H9 (cell line): ENCODE measurements around the gene ADAMTSL3. TPM values are rescaled to one million over a fixed set of nuclear protein-coding genes. Genes with fewer than 3 reads are reported as not detected.

Experiments used
- DNase-seq: peaks from one replicate; pipeline ENCODE4 v3.0.0-alpha.2; 2017
- H2AFZ ChIP-seq: one replicate; pipeline ENCODE4 v1.6.1; 2013; ENCODE audit warnings: mild to moderate bottlenecking, low read length, control low read depth, moderate library complexity
- H2AK5ac ChIP-seq: 2 replicates; pipeline ENCODE4 v1.6.1; 2013; ENCODE audit warnings: low read length, control low read depth, mixed read lengths; ENCODE audit not compliant: insufficient read length
- H2BK120ac ChIP-seq: one replicate; pipeline ENCODE4 v1.6.1; 2013; ENCODE audit warnings: low read depth, mild to moderate bottlenecking, low read length, control low read depth, inconsistent platforms; ENCODE audit not compliant: poor library complexity, severe bottlenecking
- H2BK12ac ChIP-seq: 2 replicates; pipeline ENCODE4 v1.6.1; 2013; ENCODE audit warnings: low read length, control low read depth, mixed read lengths, low read depth; ENCODE audit not compliant: insufficient read length
- H2BK15ac ChIP-seq: 2 replicates; pipeline ENCODE4 v1.6.1; 2013; ENCODE audit warnings: low read depth, low read length, control low read depth
- H2BK20ac ChIP-seq: one replicate; pipeline ENCODE4 v1.6.1; 2013; ENCODE audit warnings: low read depth, mild to moderate bottlenecking, low read length, control low read depth, inconsistent platforms; ENCODE audit not compliant: poor library complexity, severe bottlenecking
- H2BK5ac ChIP-seq: 2 replicates; pipeline ENCODE4 v1.6.1; 2013; ENCODE audit warnings: low read length, control low read depth, mixed read lengths; ENCODE audit not compliant: insufficient read length
- H3K14ac ChIP-seq: 2 replicates; pipeline ENCODE4 v1.6.1; 2013; ENCODE audit warnings: low read length, control low read depth; ENCODE audit not compliant: insufficient read depth
- H3K18ac ChIP-seq: 2 replicates; pipeline ENCODE4 v1.6.1; 2013; ENCODE audit warnings: low read depth, mild to moderate bottlenecking, mixed read lengths, low read length, control low read depth; ENCODE audit not compliant: insufficient read length
- H3K23ac ChIP-seq: 2 replicates; pipeline ENCODE4 v1.6.1; 2013; ENCODE audit warnings: low read length, control low read depth, mixed read lengths, low read depth; ENCODE audit not compliant: insufficient read length
- H3K23me2 ChIP-seq: 2 replicates; pipeline ENCODE4 v1.6.1; 2013; ENCODE audit warnings: low read depth, mild to moderate bottlenecking, mixed read lengths, low read length, control low read depth; ENCODE audit not compliant: insufficient read length, poor library complexity, severe bottlenecking
- H3K27ac ChIP-seq: 2 replicates; pipeline ENCODE4 v1.5.1; 2013; ENCODE audit warnings: low read length, control low read depth, mixed read lengths, low read depth; ENCODE audit not compliant: insufficient read length
- H3K27me3 ChIP-seq: 2 replicates; pipeline ENCODE4 v1.6.1; 2013; ENCODE audit warnings: low read length, control low read depth, inconsistent platforms; ENCODE audit not compliant: insufficient read depth
- H3K4ac ChIP-seq: 2 replicates; pipeline ENCODE4 v1.6.1; 2013; ENCODE audit warnings: low read depth, mild to moderate bottlenecking, control low read depth, inconsistent platforms, low read length, moderate library complexity
- H3K4me1 ChIP-seq: 2 replicates; pipeline ENCODE4 v1.6.1; 2013; ENCODE audit warnings: low read length, control low read depth, inconsistent platforms; ENCODE audit not compliant: insufficient read depth
- H3K4me2 ChIP-seq: 2 replicates; pipeline ENCODE4 v1.6.1; 2013; ENCODE audit warnings: low read length, control low read depth, mixed read lengths; ENCODE audit not compliant: insufficient read length, insufficient read depth
- H3K56ac ChIP-seq: 2 replicates; pipeline ENCODE4 v1.6.1; 2013; ENCODE audit warnings: low read depth, mild to moderate bottlenecking, mixed read lengths, low read length, control low read depth; ENCODE audit not compliant: insufficient read length
- H3K79me1 ChIP-seq: 2 replicates; pipeline ENCODE4 v1.6.1; 2013; ENCODE audit warnings: low read depth, mild to moderate bottlenecking, moderate library complexity, low read length, control low read depth, inconsistent platforms; ENCODE audit not compliant: insufficient read depth, poor library complexity, severe bottlenecking
- H3K79me2 ChIP-seq: 2 replicates; pipeline ENCODE4 v1.6.1; 2013; ENCODE audit warnings: low read length, control low read depth, inconsistent platforms; ENCODE audit not compliant: insufficient read depth
- H3K9ac ChIP-seq: 2 replicates; pipeline ENCODE4 v1.6.1; 2013; ENCODE audit warnings: low read length, control low read depth, mixed read lengths; ENCODE audit not compliant: insufficient read length; ENCODE audit errors: extremely low read depth
- H3K9me3 ChIP-seq: one replicate; pipeline ENCODE4 v1.6.1; 2013; ENCODE audit warnings: low read depth, low read length, inconsistent platforms; ENCODE audit not compliant: control insufficient read depth
- H3T11ph ChIP-seq: one replicate; pipeline ENCODE4 v1.6.1; 2013; ENCODE audit warnings: mild to moderate bottlenecking, low read length, control low read depth, inconsistent platforms
- H4K20me1 ChIP-seq: one replicate; pipeline ENCODE4 v1.6.1; 2013; ENCODE audit not compliant: control insufficient read depth, insufficient read length, insufficient read depth
- H4K5ac ChIP-seq: 2 replicates; pipeline ENCODE4 v1.6.1; 2013; ENCODE audit warnings: low read depth, mild to moderate bottlenecking, mixed read lengths, low read length, control low read depth; ENCODE audit not compliant: insufficient read length
- H4K8ac ChIP-seq: replicated peaks from 2 replicates; pipeline ENCODE4 v1.6.1; 2013; ENCODE audit warnings: low read length, control low read depth, mixed read lengths, low read depth; ENCODE audit not compliant: insufficient read length
- H4K91ac ChIP-seq: 2 replicates; pipeline ENCODE4 v1.6.1; 2013; ENCODE audit warnings: low read depth, mild to moderate bottlenecking, moderate library complexity, mixed read lengths, low read length, control low read depth; ENCODE audit not compliant: insufficient read length
- H3K27ac Mint-ChIP-seq, 3 experiments: 2 replicates in 2 of 3; 3 replicates in 1 of 3; pipeline ENCODE4 v1.8.0; 2020 to 2021; ENCODE audit warnings: mixed read lengths in 3 of 3, mild to moderate bottlenecking in 1 of 3, moderate library complexity in 1 of 3
- H3K27me3 Mint-ChIP-seq: 2 replicates; pipeline ENCODE4 v1.8.0; 2021; ENCODE audit warnings: low read depth, mild to moderate bottlenecking, moderate library complexity, mixed read lengths
- H3K36me3 Mint-ChIP-seq, 3 experiments: 2 replicates in 2 of 3; 3 replicates in 1 of 3; pipeline ENCODE4 v1.8.0; 2020 to 2021; ENCODE audit warnings: low read depth in 3 of 3, mixed read lengths in 3 of 3; ENCODE audit not compliant: insufficient read depth in 1 of 3
- H3K4me1 Mint-ChIP-seq, 2 experiments: 2 replicates each; pipeline ENCODE4 v1.8.0; 2020; ENCODE audit warnings: mixed read lengths in 2 of 2
- H3K4me3 Mint-ChIP-seq, 2 experiments: 2 replicates in 1 of 2; 3 replicates in 1 of 2; pipeline ENCODE4 v1.8.0; 2020 to 2021; ENCODE audit warnings: mild to moderate bottlenecking in 2 of 2, mixed read lengths in 2 of 2, moderate library complexity in 1 of 2
- H3K9me3 Mint-ChIP-seq, 2 experiments: 2 replicates in 1 of 2; 3 replicates in 1 of 2; pipeline ENCODE4 v1.8.0; 2020; ENCODE audit warnings: mild to moderate bottlenecking in 2 of 2, mixed read lengths in 2 of 2, moderate library complexity in 1 of 2
- WGBS: extraction: QIAGEN DNeasy Blood & Tissue Kit; methylation state at CpG from one replicate; pipeline ENCODE4 v1.1.7; 2013; ENCODE audit warnings: missing lambda C conversion rate, low lambda C conversion rate, mixed read lengths; ENCODE audit not compliant: insufficient read length; ENCODE audit errors: extremely low coverage; 5-methylcytosine and 5-hydroxymethylcytosine counted together
- total RNA-seq: library from RNA; stranded (reverse); gene quantifications from 2 replicates; pipeline ENCODE4 v1.2.1, GENCODE V29; 2021
- TF ChIP-seq, protein P1 (sequence below): fragments of 200-600 bp; sonication (generic); conservative IDR thresholded peaks from 3 replicates; pipeline ENCODE4 v1.8.0; 2021; ENCODE audit warnings: antibody characterized with exemption, mild to moderate bottlenecking

ADAMTSL3 gene
- total RNA-seq, 1 experiment from 2014 or later: 0.39 TPM

DNA sequence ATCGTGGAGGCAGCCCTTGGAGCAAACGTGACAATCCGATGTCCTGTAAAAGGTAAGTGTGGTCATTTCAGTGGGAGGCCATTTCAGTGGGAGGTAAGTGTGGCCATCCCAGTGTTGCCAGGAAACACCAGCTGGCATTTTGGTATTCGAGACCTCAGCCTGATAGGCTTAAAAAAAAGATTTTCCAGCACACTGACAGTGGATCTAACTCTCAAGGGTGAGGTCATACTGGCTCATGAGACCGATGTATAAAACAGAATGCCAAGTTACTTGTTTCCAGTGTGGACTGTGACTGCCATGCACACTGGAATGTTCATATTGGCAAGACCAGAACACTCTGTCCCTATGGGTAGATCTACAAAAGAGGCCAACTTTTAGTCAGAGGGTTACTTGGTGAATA lies 337.2 kb downstream of the ADAMTSL3 start:
- H3K27ac ChIP-seq: no peak overlapping the region
- H2BK12ac ChIP-seq: no peak overlapping the region
- H2BK5ac ChIP-seq: no peak overlapping the region
- no peak overlapping the region for H3K23ac ChIP-seq
- Mint-ChIP-seq H3K27me3 (peaks cover 5% of the 10 kb centered on the region; the same call in 1 of the 2 replicates), H3K9me3 (no peaks in the 10 kb centered on the region), H3K27ac (no peak overlapping the region), H3K36me3 (no peaks in the 10 kb centered on the region), H3K4me1 (peaks cover 0 to 5% of the 10 kb centered on the region in 2 experiments; a peak in 2 of 4 replicates), H3K4me3 (no peak overlapping the region)
- no peak overlapping the region for H3K14ac ChIP-seq
- no peak overlapping the region for H4K8ac ChIP-seq
- H3K27me3 ChIP-seq: no peaks in the 10 kb centered on the region
- no peak overlapping the region for H3K4ac ChIP-seq
- TF ChIP-seq, protein P1, sequence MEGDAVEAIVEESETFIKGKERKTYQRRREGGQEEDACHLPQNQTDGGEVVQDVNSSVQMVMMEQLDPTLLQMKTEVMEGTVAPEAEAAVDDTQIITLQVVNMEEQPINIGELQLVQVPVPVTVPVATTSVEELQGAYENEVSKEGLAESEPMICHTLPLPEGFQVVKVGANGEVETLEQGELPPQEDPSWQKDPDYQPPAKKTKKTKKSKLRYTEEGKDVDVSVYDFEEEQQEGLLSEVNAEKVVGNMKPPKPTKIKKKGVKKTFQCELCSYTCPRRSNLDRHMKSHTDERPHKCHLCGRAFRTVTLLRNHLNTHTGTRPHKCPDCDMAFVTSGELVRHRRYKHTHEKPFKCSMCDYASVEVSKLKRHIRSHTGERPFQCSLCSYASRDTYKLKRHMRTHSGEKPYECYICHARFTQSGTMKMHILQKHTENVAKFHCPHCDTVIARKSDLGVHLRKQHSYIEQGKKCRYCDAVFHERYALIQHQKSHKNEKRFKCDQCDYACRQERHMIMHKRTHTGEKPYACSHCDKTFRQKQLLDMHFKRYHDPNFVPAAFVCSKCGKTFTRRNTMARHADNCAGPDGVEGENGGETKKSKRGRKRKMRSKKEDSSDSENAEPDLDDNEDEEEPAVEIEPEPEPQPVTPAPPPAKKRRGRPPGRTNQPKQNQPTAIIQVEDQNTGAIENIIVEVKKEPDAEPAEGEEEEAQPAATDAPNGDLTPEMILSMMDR: no peak
- no peaks in the 10 kb centered on the region for H3K79me1 ChIP-seq
- H3K9ac ChIP-seq: no peak overlapping the region
- no peak overlapping the region for H2AFZ ChIP-seq
- no peak overlapping the region for H2BK120ac ChIP-seq
- no peaks in the 10 kb centered on the region for H3K9me3 ChIP-seq
- H3T11ph ChIP-seq: no peak overlapping the region
- H3K79me2 ChIP-seq: no peaks in the 10 kb centered on the region
- no peak overlapping the region for H3K56ac ChIP-seq
- H3K18ac ChIP-seq: no peak overlapping the region
- no peak overlapping the region for H4K91ac ChIP-seq
- H4K5ac ChIP-seq: no peak overlapping the region
- H4K20me1 ChIP-seq: no peaks in the 10 kb centered on the region
- H2BK20ac ChIP-seq: no peak overlapping the region
- no peak overlapping the region for H2AK5ac ChIP-seq
- H2BK15ac ChIP-seq: no peak overlapping the region
- no peak overlapping the region for H3K4me2 ChIP-seq
- no CpG with 5 or more reads among the region's 5 CpGs for WGBS
- DNase-seq: no peak
- no peaks in the 10 kb centered on the region for H3K4me1 ChIP-seq
- H3K23me2 ChIP-seq: no peaks in the 10 kb centered on the region
